CD4-positive, alpha-beta T cell treated with Interleukin-4 for 1 hour (primary cell): ENCODE data around the gene TSPO.

ENCODE experiments used
- DNase-seq, 2 donors: peaks; one replicate each; pipeline ENCODE4 v3.0.0-alpha.2; 2020 to 2022

TSPO gene

GRCh38 chr22:43159484-43160178 is 8.3 kb downstream of the TSPO start:
- DNase-seq, result no peak

- no peak for DNase-seq
These were observed 9.3 kb downstream of the TSPO start for GRCh38 chr22:43160497-43161126.

GRCh38 chr22:43162412-43163150 is 11.2 kb downstream of the TSPO start:
- no peak for DNase-seq

- DNase-seq, result no peak
These were observed 12.0 kb downstream of the TSPO start for GRCh38 chr22:43163241-43163795.

- DNase-seq, result no peak
These were observed 13.3 kb downstream of the TSPO start for GRCh38 chr22:43164636-43165035.

GRCh38 chr22:43166132-43166930 is 15.0 kb downstream of the TSPO start:
- DNase-seq, result no peak

- DNase-seq, result no peak
These were observed 15.7 kb downstream of the TSPO start for GRCh38 chr22:43167001-43167589.

- DNase-seq, result no peak
These were observed 17.3 kb downstream of the TSPO start for GRCh38 chr22:43168471-43169309.

GRCh38 chr22:43169310-43170130 is 18.2 kb downstream of the TSPO start:
- no peak for DNase-seq

GRCh38 chr22:43170131-43170480 is 18.7 kb downstream of the TSPO start:
- no peak for DNase-seq

- no peak for DNase-seq
These were observed 19.7 kb downstream of the TSPO start for GRCh38 chr22:43171019-43171491.

- no peak for DNase-seq
These were observed 20.2 kb downstream of the TSPO start for GRCh38 chr22:43171607-43172006.

- DNase-seq, result no peak
These were observed 20.8 kb downstream of the TSPO start for GRCh38 chr22:43172191-43172590.

- DNase-seq, result no peak
These were observed 22.2 kb downstream of the TSPO start for GRCh38 chr22:43173566-43173965.

GRCh38 chr22:43173976-43174720 is 22.8 kb downstream of the TSPO start:
- DNase-seq, result no peak

- no peak for DNase-seq
These were observed 23.7 kb downstream of the TSPO start for GRCh38 chr22:43174941-43175531.

GRCh38 chr22:43176090-43176489 is 24.7 kb downstream of the TSPO start:
- DNase-seq, result no peak

GRCh38 chr22:43177479-43177878 is 26.1 kb downstream of the TSPO start:
- DNase-seq, result no peak

- no peak for DNase-seq
These were observed 28.0 kb downstream of the TSPO start for GRCh38 chr22:43179146-43179910.
